GM18873 (cell line): ENCODE data around the gene WDR72.
"Not testable (repeated sequence)": the region's sequence is repeated elsewhere in the genome, so short reads cannot be mapped to it uniquely, and the experiment has no call there.

Experiments
- ATAC-seq: cut with Tn5 transposase; IDR thresholded peaks from one replicate; pipeline ENCODE4 v1.9.1; 2021; ENCODE audit warnings: mild to moderate bottlenecking, moderate library complexity, moderate number of reproducible peaks; ENCODE audit not compliant: unreplicated experiment, low FRiP score

The WDR72 gene

DNA sequence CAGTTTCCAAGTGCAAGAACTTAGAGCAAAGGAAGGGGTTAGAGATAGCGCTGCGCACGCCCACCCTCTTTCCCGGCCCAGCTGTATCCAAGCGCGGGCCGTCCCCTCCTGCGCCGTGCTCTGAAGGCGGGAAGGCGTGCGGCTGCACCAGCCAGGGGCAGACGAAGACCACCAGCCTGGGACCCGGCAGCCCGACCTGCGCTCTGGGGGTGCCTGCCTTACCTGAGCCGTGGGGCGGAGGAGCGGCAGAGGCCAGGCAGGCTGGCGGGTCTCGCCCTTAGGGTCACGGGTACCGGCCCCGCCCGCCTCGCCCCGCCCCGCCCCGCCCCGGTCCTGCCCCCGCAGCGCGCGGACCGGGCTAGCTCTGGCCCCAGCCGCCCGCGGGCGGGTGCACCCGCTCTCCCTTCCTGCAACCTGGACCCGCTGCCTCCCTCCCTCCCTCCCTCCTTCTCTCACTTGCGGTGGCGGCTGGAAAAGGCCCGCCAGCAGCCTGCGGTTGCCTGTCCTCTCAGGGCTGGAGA, at the start of gene WDR72:
Gene WDR72 (minus strand): TSS at position 253 of the 521 bp plus-strand sequence. CDS start 26,514 bp downstream, outside the sequence.
- ATAC-seq = no peak

DNA sequence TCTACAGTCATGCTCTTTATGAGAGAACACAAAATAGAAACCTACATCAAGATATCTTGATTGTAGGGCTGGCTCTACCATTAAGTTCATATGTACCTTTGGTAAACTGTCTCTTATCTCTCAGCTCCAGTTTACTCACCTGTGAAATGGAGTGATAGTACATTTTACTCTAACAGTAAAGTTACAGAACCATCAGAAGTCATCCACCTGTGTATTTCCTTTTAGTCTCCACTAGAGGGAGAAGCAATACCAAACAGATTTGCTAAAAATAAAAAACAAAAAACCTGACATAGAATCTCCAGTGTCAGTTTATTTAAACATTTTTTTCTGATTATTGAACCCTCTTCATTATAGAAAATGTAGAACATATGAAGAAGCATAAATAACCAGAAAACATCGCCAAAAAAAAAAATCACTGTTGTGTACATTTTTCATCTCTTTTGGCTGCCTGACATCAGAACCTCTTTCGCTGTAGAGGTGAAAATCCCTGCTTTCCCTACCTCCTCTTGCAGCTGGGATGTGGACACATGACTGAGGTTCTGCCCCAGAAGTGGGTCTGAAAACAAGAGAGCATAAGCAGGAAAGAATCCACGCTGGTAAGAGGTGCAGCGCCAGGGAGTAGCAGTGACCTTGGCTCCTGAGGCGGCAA, 48.7 kb upstream of the WDR72 start:
- no peak for ATAC-seq

DNA sequence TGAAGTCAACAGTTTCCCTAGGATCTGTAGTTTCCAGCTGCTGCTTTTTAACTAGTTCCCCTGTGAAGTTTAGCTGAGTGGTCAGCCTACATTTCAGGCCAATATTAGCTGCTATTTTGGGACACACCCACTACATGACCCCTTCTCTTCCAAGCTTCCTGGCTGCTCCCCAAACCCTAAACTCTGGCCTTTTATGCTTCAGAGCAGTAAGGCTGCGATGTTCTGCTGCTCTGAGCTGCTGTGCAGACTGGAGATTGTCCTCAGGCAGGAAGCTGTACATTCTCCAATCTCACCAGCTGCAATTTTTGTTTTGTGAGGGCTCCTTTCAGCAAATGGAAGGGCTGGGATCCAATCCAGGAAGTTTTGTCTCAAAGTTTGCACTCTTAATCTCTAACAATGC, 48.0 kb upstream of the WDR72 start:
- ATAC-seq = no peak

DNA sequence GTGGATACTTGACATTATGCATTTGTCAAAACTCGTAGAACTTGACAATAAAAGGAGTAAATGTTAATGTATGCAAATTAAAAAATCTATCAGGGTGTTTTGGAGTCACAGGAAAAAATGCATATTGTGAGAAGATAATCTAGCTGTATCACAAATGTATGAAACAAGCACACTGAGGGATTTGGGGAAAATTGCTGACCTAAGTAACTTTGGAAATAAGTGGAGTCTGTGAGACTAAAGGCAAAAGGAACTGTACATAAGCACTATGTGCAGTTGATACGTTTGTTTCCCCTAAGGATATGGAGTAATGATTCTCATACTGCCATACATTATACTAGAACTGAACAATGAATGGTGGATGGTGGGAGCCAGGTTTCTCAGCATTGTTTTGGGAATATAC, 43.2 kb upstream of the WDR72 start:
- ATAC-seq = no peak

DNA sequence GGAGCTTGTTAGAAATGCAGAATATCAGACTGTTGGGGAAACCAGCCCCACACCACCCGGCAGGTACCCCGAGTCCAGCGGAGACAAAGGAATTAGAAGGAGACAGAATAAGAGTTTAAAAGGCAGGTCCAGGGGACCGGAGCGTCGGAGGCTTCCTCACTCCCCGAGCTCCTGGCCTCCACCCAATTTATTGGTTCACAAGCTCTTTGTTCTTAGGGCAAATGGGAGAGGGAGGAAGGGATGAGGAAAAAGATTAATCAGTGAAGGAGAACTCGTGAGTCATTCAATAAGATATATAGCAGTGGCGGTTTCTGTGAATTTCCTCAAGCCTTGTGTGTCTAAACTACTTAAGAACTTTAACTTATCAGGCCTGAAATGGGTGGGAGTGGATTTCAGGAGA, 32.1 kb upstream of the WDR72 start:
- ATAC-seq = no peak

DNA sequence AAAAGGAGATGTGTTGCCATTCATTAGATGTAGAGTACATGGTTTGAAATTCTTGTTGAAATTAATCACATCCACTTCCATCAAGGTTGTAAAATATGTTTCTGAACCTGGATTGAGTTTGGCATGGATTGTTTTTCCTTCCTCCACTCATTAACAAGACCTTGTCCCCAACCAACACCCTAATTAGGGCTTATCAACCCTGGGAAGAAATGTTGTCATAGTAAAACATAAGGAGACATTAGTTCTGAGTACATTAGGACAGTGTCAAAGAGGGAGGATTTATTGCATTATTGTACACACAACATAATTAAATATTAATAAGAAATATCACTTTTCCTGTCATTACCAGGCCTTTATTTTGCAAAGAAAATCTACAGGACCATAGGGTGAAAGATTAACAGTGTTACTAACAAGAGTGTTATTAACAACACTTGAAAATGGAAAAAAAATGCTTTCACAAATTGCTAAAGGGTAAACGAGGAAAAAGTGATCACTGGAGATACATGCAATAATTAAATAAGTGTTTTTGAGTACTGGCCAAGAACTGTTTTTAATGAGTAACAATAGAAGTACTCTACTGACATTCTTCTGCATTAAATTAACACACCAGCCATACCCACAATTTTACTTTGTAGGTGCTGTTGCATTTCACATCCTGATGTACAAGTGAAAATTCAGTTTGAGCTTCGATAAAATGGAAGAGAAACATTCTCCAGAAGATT, 30.4 kb upstream of the WDR72 start:
- no peak for ATAC-seq

DNA sequence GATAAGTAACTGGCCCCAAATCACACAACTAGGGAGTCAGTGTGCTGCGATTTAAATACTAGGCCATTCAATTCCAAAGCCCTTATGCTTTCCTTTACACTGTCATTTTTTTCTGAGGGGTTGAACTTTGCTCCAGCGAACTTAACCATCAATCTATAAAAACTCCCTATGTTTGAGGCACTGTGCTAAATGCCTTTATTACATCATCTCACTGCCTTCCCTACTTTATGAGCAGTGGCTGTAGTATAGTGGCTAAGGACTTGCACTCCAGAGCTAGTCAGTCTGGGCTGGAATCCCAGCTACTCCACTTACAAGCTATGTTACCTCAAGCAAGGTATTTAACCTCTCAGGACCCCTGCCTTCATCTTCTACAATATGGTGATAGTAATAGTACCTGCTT, 26.9 kb upstream of the WDR72 start:
- ATAC-seq = no peak

DNA sequence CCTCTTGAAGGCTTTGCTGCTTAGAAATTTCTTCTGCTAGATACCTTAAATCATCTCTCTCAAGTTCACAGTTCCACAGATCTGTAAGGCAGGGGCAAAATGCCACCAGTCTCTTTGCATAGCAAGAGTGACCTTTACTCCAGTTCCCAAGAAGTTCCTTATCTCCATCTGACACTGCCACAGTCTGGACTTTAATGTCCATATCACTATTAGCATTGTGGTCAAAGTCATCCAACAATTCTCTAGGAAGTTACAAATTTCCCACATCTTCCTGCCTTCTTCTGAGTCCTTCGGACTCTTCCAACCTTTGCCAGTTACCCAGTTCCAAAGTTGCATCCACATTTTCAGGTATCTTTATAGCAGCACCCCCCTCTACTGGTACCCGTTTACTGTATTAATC, 25.8 kb upstream of the WDR72 start:
- not testable (repeated sequence) for ATAC-seq

DNA sequence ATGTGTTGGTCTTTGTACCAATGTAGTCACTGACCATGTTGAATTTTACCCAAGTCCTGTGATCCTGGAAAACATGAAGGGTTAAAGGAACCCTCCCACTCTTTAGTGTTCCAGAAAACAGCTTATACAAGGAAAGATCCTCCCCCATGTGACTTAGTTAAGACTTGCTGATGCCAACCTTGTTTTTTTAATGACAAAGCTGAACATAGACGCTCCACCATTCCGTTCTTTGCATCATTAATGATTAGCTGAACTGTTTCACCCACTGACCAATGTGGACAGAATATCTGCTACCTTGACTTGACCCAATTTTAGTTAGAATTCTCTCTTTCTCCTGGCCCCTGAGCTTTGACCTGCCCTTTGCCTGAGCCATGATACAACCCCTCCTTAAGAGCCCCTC, 3.5 kb upstream of the WDR72 start:
- ATAC-seq = no peak

DNA sequence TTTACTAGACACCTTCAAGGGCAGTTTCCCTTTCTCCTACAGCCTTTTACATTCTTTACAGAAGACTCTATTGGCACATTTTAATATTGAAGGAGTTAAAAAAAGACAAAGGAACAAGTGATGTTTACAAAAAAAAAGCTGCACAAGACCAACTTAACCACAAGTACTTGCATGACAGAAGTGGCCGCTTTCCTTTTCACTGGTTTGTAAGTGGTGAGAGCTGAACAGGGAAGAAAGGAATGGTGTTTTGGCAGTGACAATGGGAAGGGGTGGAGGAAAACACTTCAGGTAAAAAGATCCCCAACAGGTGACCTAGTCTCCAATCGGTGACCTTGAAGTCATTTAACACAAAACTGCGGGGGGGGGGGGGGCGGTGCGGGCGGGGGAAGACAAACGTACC, 1.1 kb downstream of the WDR72 start:
- no peak for ATAC-seq

DNA sequence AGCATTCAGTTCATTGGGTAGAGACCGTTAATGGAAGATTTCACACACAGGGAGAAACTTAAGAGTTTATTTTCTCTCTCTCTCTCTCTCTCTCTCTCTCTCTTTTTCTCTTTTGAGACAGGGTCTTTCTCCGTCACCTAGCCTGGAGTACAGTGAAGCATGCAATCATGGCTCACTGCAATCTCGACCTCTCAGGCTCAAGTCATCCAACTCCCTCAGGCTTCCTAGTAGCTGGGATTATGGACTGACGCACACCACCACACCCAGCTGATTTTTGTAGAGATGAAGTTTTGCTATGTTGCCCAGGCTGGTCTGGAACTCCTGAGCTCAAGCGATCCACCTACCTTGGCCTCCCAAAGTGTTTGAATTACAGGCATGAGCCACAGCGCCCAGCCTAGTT, 1.6 kb downstream of the WDR72 start:
- no peak for ATAC-seq

DNA sequence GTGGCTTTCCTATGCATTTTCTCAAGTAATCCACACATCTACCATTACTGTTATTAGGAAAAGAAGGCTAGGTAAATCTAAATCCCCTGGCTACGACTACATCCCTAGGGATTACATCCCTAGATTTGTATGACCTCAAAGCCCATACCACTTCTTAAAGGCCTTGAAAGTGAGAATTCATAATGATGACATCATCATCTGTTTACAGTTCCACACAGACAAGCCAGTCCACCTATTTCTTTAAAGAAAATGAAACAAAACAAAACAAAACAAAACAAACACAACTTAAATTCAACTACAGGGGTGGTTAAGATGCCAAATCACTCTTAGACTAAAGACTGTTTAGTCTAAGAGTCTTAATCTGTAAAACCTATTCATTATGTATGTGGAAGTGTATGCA, 5.7 kb downstream of the WDR72 start:
- no peak for ATAC-seq

DNA sequence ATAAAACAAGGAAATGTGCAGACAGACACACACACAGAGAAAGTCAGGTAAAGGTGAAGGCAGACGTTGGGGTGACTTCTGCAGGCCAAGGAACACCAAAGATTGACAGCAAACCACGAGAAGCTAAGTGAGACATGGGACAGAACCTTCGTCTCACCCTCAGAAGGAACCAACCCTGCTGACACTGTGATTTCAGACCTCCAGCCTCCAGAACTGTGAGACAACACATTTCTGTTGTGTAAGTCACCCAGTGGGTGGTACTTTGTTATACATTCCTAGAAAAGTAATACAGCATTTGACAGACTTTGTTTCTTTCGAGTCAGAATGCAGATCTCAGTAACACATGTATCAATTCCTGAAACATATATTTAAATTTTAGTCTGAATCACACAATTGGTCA, 7.1 kb downstream of the WDR72 start:
- ATAC-seq = no peak

DNA sequence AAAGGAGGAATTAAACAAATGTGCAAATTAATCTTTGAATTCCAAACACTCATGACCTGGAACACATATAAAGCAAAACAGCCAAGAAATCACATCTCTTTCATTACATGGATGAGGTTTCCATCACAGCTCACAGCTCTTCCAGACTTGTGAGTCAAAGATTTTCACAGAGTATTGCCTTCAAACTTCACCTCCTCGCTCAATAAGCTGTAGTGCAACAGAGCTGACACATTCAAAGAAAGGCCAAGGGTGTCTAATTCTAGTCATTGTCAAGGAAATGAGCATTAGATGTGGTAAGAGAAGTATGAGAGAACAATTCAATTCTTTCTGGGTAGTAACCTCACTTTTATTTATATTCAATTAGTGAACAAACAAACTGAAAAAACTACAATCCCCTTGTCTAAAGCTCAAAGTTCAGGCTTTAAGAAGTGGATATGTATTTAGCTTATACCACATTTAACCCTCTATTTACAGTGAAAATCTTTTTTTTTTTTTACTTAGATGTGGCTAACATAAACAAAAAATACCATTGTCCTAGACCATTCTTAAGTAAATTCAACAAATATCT, 11.9 kb downstream of the WDR72 start:
- no peak for ATAC-seq

DNA sequence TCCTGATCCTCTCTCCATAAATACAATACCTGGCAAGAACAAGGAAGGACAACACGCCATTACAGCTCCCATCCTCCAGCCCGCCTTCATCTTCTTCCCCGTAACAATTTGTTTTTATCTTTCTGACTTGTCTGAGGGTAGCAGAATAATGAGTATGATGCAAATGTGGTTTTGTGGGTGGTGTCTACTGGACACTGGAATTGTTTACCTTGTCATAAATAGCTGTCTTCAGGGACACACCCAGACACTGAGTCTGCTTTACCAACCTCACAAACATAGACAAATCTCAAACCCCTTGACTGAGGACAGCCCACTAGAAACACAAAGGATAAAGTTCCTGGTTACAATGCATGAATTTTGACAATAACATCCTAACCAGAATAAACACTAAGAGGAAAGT, 13.4 kb downstream of the WDR72 start:
- ATAC-seq = no peak

DNA sequence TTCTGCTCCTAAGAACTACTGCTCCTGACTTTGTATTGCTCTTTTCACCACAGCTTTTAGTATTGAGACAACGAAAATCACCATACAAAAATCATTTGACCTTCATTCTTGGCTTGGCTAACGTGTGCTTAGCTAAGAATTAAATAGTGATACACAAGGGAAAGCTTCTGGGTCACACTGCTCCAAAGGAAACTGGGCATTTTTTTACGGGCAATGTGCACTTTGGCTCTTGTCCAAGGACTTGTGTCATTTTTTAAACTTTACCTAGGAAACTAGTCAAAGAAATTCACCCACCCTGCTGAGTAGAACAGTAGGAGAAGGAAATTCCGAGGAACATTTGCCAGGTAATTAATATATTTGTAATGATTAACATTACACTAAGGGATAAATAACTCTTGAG, 19.8 kb downstream of the WDR72 start:
- ATAC-seq = no peak

DNA sequence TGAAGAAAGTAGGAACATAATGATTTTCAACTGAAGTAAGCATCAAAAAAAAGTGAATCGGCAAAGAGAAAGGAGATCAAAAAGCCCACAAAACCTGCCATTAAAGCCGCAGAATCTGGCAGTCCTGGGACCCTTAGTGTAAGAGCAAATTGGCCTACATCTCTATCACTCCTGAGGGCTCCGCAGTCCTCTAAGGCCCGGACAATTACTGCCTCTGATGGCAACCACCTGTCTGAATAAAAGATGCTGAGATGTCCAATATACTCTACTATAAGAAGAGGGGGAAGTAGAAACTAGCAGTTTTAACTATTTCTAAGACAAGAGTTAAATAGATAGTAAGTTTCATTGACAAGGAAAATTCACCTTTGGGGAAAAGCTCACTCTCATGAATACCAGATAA, 20.3 kb downstream of the WDR72 start:
- no peak for ATAC-seq

DNA sequence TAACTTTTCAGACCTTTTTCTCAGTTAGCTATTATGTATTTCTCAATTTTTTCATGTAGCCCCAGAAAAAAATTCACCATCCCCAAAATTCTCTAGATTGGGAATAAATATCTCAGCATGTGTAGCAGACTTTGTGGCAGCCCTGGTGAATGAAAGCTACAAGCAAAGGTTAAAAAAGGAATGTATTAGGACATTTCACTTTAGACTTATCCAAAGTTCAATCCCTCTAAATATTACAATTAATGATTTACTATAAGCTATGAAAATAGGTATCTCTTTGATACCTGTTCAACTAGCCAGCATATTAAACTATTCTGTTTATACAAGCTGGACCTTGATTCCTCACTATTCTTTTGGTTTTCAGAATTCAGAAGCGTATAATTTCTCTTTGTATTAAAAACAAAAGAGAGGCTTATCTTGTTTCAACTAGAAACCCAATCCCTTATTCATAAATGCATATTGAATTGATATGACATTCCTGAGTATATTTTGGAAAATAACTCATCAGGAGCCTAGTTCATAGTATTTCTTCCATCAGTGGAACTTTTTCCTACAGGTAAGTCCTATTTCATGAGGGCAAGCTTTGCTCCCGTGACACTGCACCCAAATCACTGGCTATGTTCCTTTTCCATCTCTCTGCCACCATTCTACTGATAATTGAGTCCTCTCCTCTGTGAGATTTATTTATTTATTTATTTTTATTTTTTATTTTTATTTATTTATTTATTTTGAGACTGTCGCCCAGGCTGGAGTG, 38.0 kb downstream of the WDR72 start:
- no peak for ATAC-seq

DNA sequence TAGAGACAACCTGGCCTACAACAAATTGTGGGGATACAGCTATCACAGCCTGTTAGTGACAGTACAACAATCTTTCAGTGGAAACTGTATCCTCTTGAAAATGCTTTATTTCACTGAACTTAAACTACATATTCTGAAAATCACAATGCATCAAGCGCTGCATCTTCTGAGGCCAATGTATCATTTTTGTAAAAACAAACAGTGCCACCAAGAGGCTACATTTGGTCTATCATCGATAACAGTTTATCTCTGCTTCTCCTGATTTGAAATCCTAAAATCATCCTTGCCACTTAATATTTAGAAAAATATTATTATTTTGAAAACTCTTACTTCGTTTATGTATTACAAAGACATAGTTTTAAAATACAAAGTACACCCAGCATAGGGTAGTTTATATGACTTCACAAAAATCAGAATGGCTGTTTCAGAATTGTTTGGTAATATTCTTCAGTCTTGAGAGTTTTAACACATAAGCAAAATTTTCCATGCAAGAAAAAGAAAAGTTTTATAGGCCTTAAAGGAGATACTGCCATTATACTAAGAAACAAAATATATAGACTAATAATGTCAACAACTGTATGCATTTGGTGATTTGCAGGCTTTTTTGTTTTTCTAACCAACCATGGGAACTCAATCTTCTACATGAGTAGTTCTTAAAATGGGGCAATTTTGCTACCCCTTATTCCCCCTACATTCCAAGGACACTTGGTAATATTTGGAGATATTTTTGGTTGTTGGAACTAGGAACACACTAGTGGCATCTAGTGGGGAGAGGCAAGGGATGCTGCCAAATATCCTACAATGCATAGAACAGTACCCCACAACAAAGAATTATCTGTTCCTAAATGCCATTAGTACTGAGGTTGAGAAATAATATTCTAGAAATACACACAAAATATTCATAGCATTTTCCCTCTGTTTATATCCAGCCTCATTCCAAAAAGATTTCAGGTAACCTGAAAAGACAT, 42.3 kb downstream of the WDR72 start:
- ATAC-seq = no peak

DNA sequence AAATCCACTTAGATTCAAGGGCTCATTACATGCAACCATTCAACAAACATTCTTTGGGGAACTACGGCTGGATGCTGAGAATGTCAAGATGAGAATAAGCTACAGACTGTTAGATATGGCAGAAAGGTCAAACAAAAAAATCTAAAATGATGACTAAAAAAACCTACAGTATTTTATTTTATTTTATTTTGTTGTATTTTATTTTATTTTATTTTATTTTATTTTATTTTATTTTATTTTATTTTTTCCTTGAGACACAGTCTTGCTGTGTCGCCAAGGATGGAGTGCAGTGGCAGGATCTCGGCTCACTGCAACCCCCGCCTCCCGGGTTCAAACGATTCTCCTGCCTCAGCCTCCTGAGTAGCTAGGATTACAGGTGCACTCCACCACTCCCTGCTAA, 46.2 kb downstream of the WDR72 start:
- ATAC-seq = no peak
